Activated CD4-positive, alpha-beta memory T cell treated with anti-CD3 and anti-CD28 coated beads, Interleukin-2, amount 10 ng/mL, durations not matched to agents 7 days and 5 days (primary cell): Measurements from ENCODE around the gene LBR. TPM values are rescaled to one million over a fixed set of nuclear protein-coding genes. Genes with fewer than 3 reads are reported as not detected.

Experiments
- CTCF ChIA-PET: fragments of 350-600 bp; sonication (Branson Sonifier 250); formaldehyde crosslinking; loops from one replicate; lab custom pipeline; 2021; ENCODE audit warnings: antibody characterized with exemption, inconsistent platforms; lab: Charles Lee
- POLR2A ChIA-PET: fragments of 350-600 bp; sonication (Branson Sonifier 250); formaldehyde crosslinking; loops from one replicate; lab custom pipeline; 2021; ENCODE audit warnings: antibody characterized with exemption; lab: Charles Lee
- DNase-seq: peaks from one replicate; pipeline ENCODE4 v3.0.0-alpha.2; 2020
- H3K27ac Mint-ChIP-seq: one replicate; pipeline ENCODE4 v1.8.0; 2021; ENCODE audit warnings: mild to moderate bottlenecking, mixed read lengths
- H3K27me3 Mint-ChIP-seq: one replicate; pipeline ENCODE4 v1.8.0; 2021; ENCODE audit warnings: mixed read lengths
- H3K36me3 Mint-ChIP-seq: one replicate; pipeline ENCODE4 v1.8.0; 2021; ENCODE audit warnings: low read depth, mixed read lengths
- H3K4me1 Mint-ChIP-seq: one replicate; pipeline ENCODE4 v1.8.0; 2021; ENCODE audit warnings: mixed read lengths
- H3K4me3 Mint-ChIP-seq: one replicate; pipeline ENCODE4 v1.8.0; 2021; ENCODE audit warnings: mild to moderate bottlenecking, mixed read lengths
- H3K9me3 Mint-ChIP-seq: one replicate; pipeline ENCODE4 v1.8.0; 2021; ENCODE audit warnings: mixed read lengths
- total RNA-seq, 2 experiments: library from RNA; stranded (reverse); gene quantifications; one replicate each; pipeline ENCODE4 v1.2.3, GENCODE V29; 2021

LBR gene
- total RNA-seq, 2 experiments from 2014 or later, result 251 to 259 TPM

- peaks cover 7% of the 10 kb centered on the region for H3K4me1 Mint-ChIP-seq
- H3K27me3 Mint-ChIP-seq, result no peaks in the 10 kb centered on the region
- H3K9me3 Mint-ChIP-seq, result no peaks in the 10 kb centered on the region
- H3K36me3 Mint-ChIP-seq, result peaks cover 5% of the 10 kb centered on the region
- ChIA-PET CTCF (no interaction called here), POLR2A (no interaction called here)
- H3K4me3 Mint-ChIP-seq, result no peak overlapping the region
- DNase-seq, result no peak
- no peak overlapping the region for H3K27ac Mint-ChIP-seq
Measured at GRCh38 chr1:225380691-225381090, 47.1 kb downstream of the LBR start.

GRCh38 chr1:225378880-225379279, 49.0 kb downstream of the LBR start:
- POLR2A ChIA-PET, result no interaction called here
- CTCF ChIA-PET, result interaction anchor here (0.7 to 1.3 kb wide), 2 partner anchors 60 to 296 kb away, joined by 3 to 4 read pairs; no protein-coding TSS in a partner anchor
- Mint-ChIP-seq H3K36me3 (peaks cover 2% of the 10 kb centered on the region), H3K4me3 (no peak overlapping the region), H3K27me3 (no peaks in the 10 kb centered on the region), H3K4me1 (peaks cover 7% of the 10 kb centered on the region), H3K9me3 (no peaks in the 10 kb centered on the region), H3K27ac (no peak overlapping the region)
- DNase-seq, result no peak

- DNase-seq, result no peak
- H3K9me3 Mint-ChIP-seq, result no peaks in the 10 kb centered on the region
Measured at GRCh38 chr1:225374996-225375395, 52.8 kb downstream of the LBR start.

GRCh38 chr1:225373155-225373554, 54.7 kb downstream of the LBR start:
- Mint-ChIP-seq H3K4me3 (no peak overlapping the region), H3K27ac (no peak overlapping the region), H3K36me3 (no peaks in the 10 kb centered on the region), H3K9me3 (no peaks in the 10 kb centered on the region), H3K27me3 (peaks cover 1% of the 10 kb centered on the region), H3K4me1 (no peaks in the 10 kb centered on the region)
- POLR2A ChIA-PET, result no interaction called here
- no peak for DNase-seq
- CTCF ChIA-PET, result no interaction called here

More at GRCh38 chr1:225374996-225375395, 52.8 kb downstream of the LBR start:
- no peaks in the 10 kb centered on the region for H3K36me3 Mint-ChIP-seq
- no peak overlapping the region for H3K4me3 Mint-ChIP-seq
- peaks cover 1% of the 10 kb centered on the region for H3K27me3 Mint-ChIP-seq
- CTCF ChIA-PET, result interaction anchor here (0.6 kb wide), 1 partner anchor 104 kb away, joined by 3 read pairs; no protein-coding TSS in a partner anchor
- POLR2A ChIA-PET, result no interaction called here
- no peak overlapping the region for H3K27ac Mint-ChIP-seq
- peaks cover 2% of the 10 kb centered on the region for H3K4me1 Mint-ChIP-seq

- ChIA-PET POLR2A (no interaction called here), CTCF (no interaction called here)
- no peak for DNase-seq
- Mint-ChIP-seq H3K4me3 (no peak overlapping the region), H3K27me3 (peaks cover 9% of the 10 kb centered on the region), H3K9me3 (no peaks in the 10 kb centered on the region), H3K4me1 (no peaks in the 10 kb centered on the region), H3K27ac (no peak overlapping the region), H3K36me3 (no peaks in the 10 kb centered on the region)
Measured at GRCh38 chr1:225371366-225372010, 56.4 kb downstream of the LBR start.

GRCh38 chr1:225368036-225368552, 59.7 kb downstream of the LBR start:
- Mint-ChIP-seq H3K36me3 (no peaks in the 10 kb centered on the region), H3K27me3 (peaks cover 12% of the 10 kb centered on the region)
- POLR2A ChIA-PET, result no interaction called here

GRCh38 chr1:225366552-225366951, 61.3 kb downstream of the LBR start:
- peaks cover 1% of the 10 kb centered on the region for H3K4me1 Mint-ChIP-seq
- CTCF ChIA-PET, result no interaction called here
- H3K4me3 Mint-ChIP-seq, result no peak overlapping the region
- POLR2A ChIA-PET, result no interaction called here
- no peaks in the 10 kb centered on the region for H3K9me3 Mint-ChIP-seq
- no peak overlapping the region for H3K27ac Mint-ChIP-seq
- no peak for DNase-seq
- no peaks in the 10 kb centered on the region for H3K36me3 Mint-ChIP-seq
- peaks cover 10% of the 10 kb centered on the region for H3K27me3 Mint-ChIP-seq

More at GRCh38 chr1:225368036-225368552, 59.7 kb downstream of the LBR start:
- H3K27ac Mint-ChIP-seq, result no peak overlapping the region
- no peaks in the 10 kb centered on the region for H3K4me1 Mint-ChIP-seq
- CTCF ChIA-PET, result no interaction called here
- H3K4me3 Mint-ChIP-seq, result no peak overlapping the region
- no peaks in the 10 kb centered on the region for H3K9me3 Mint-ChIP-seq
- DNase-seq, result no peak

GRCh38 chr1:225366018-225366417, 61.8 kb downstream of the LBR start:
- Mint-ChIP-seq H3K4me1 (peaks cover 1% of the 10 kb centered on the region), H3K36me3 (no peaks in the 10 kb centered on the region), H3K27ac (no peak overlapping the region), H3K4me3 (no peak overlapping the region), H3K9me3 (no peaks in the 10 kb centered on the region), H3K27me3 (peaks cover 10% of the 10 kb centered on the region)
- CTCF ChIA-PET, result no interaction called here
- POLR2A ChIA-PET, result no interaction called here
- no peak for DNase-seq

- DNase-seq, result no peak
- ChIA-PET POLR2A (no interaction called here), CTCF (interaction anchor here (0.6 kb wide), 1 partner anchor 146 kb away, joined by 3 read pairs; no protein-coding TSS in a partner anchor)
- Mint-ChIP-seq H3K9me3 (no peaks in the 10 kb centered on the region), H3K27me3 (peaks cover 17% of the 10 kb centered on the region), H3K27ac (no peak overlapping the region), H3K4me1 (peaks cover 1% of the 10 kb centered on the region), H3K36me3 (no peaks in the 10 kb centered on the region), H3K4me3 (no peak overlapping the region)
Measured at GRCh38 chr1:225364439-225364838, 63.4 kb downstream of the LBR start.

GRCh38 chr1:225362805-225363204, 65.0 kb downstream of the LBR start:
- ChIA-PET CTCF (interaction anchor here (1.0 kb wide), 1 partner anchor 44 kb away, joined by 3 read pairs; no protein-coding TSS in a partner anchor), POLR2A (no interaction called here)
- no peaks in the 10 kb centered on the region for H3K9me3 Mint-ChIP-seq
- H3K27me3 Mint-ChIP-seq, result peaks cover 23% of the 10 kb centered on the region
- no peak for DNase-seq
- no peaks in the 10 kb centered on the region for H3K36me3 Mint-ChIP-seq
- H3K27ac Mint-ChIP-seq, result no peak overlapping the region
- H3K4me1 Mint-ChIP-seq, result peaks cover 1% of the 10 kb centered on the region
- no peak overlapping the region for H3K4me3 Mint-ChIP-seq

- Mint-ChIP-seq H3K9me3 (no peaks in the 10 kb centered on the region), H3K4me1 (peaks cover 1% of the 10 kb centered on the region), H3K27me3 (peaks cover 22% of the 10 kb centered on the region), H3K36me3 (no peaks in the 10 kb centered on the region), H3K27ac (no peak overlapping the region), H3K4me3 (no peak overlapping the region)
- ChIA-PET POLR2A (no interaction called here), CTCF (no interaction called here)
- no peak for DNase-seq
Measured at GRCh38 chr1:225361176-225361575, 66.7 kb downstream of the LBR start.

GRCh38 chr1:225360119-225360518, 67.7 kb downstream of the LBR start:
- POLR2A ChIA-PET, result no interaction called here
- Mint-ChIP-seq H3K4me1 (peaks cover 1% of the 10 kb centered on the region), H3K27ac (no peak overlapping the region), H3K9me3 (no peaks in the 10 kb centered on the region), H3K27me3 (peaks cover 25% of the 10 kb centered on the region), H3K36me3 (no peaks in the 10 kb centered on the region), H3K4me3 (no peak overlapping the region)
- CTCF ChIA-PET, result no interaction called here
- no peak for DNase-seq

GRCh38 chr1:225355863-225356262, 72.0 kb downstream of the LBR start:
- no peak for DNase-seq
- H3K27me3 Mint-ChIP-seq, result peaks cover 37% of the 10 kb centered on the region
- CTCF ChIA-PET, result no interaction called here
- H3K9me3 Mint-ChIP-seq, result no peaks in the 10 kb centered on the region
- POLR2A ChIA-PET, result no interaction called here
- no peaks in the 10 kb centered on the region for H3K36me3 Mint-ChIP-seq
- H3K27ac Mint-ChIP-seq, result no peak overlapping the region
- no peaks in the 10 kb centered on the region for H3K4me1 Mint-ChIP-seq
- no peak overlapping the region for H3K4me3 Mint-ChIP-seq

GRCh38 chr1:225354906-225355305, 72.9 kb downstream of the LBR start:
- DNase-seq, result no peak
- H3K4me3 Mint-ChIP-seq, result no peak overlapping the region
- H3K4me1 Mint-ChIP-seq, result no peaks in the 10 kb centered on the region
- no peaks in the 10 kb centered on the region for H3K9me3 Mint-ChIP-seq
- H3K27ac Mint-ChIP-seq, result no peak overlapping the region
- no peaks in the 10 kb centered on the region for H3K36me3 Mint-ChIP-seq
- CTCF ChIA-PET, result no interaction called here
- H3K27me3 Mint-ChIP-seq, result peaks cover 40% of the 10 kb centered on the region
- POLR2A ChIA-PET, result no interaction called here
